ENCODE results near the gene AVEN. TPM values are rescaled to one million over a fixed set of nuclear protein-coding genes. Genes with fewer than 3 reads are reported as not detected.

AVEN gene
- total RNA-seq, 2 experiments from 2014 or later: 6.3 to 13.5 TPM

DNA sequence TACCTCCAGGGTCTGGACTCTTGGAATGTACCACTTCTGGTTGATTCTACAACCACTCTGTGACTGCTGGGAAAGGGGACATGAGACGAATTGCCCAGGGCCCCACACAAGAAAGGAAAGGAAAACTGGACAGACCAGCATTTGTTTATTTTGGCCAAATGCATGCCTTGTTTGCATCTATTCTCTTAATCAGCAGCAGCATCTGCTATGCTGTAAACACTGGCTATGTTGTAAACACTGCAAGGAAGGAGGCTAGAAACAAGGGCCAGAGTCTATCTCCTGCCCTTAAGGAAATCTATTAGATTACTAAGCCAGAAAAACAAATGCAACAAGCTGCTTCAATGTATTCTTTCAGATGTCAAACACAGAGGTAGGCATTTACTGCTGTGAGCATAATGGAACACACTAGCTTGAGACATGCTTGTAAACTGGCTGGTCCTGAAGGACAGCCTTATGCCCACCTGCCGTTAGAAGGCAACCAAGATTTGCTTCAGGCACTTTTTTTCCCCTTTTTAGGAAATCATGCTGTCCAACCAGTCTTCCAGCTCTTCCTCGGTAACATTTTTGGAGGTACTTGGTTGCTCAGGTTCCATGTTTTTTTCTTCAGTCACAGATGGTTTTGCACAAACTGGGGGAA is 172.8 kb downstream of the AVEN start:
- CTCF ChIA-PET (ENCODE audit: unreplicated experiment): no interaction called here
- Histone ChIP-seq H3K4me3 (ENCODE audit: low read depth, low read length, poor library complexity, severe bottlenecking) (no peak overlapping the region), H4K20me1 (ENCODE audit: insufficient read depth, low read length) (no peaks in the 10 kb centered on the region), H3K9me3 (ENCODE audit: low read length) (no peaks in the 10 kb centered on the region), H3K36me3 (ENCODE audit: insufficient read depth, low read length) (no peaks in the 10 kb centered on the region), H2AFZ (ENCODE audit: low read length) (no peak overlapping the region), H3K27ac (ENCODE audit: low read depth, low read length, poor library complexity, severe bottlenecking) (no peak overlapping the region), H3K79me2 (ENCODE audit: insufficient read depth, low read depth, low read length) (no peaks in the 10 kb centered on the region), H3K4me2 (ENCODE audit: low read length) (no peak overlapping the region), H3K4me1 (ENCODE audit: insufficient read depth, low read length, poor library complexity, severe bottlenecking) (no peaks in the 10 kb centered on the region), H3K9me2 (ENCODE audit: insufficient read depth, low read length) (no peaks in the 10 kb centered on the region; the same call in 1 of the 2 replicates)
- no peak for TF ChIP-seq EZH2phosphoT487 (IDR thresholded peaks at IDR 0.05; ENCODE audit: borderline replicate concordance, low read depth, low read length)
- TF ChIP-seq, protein P1, sequence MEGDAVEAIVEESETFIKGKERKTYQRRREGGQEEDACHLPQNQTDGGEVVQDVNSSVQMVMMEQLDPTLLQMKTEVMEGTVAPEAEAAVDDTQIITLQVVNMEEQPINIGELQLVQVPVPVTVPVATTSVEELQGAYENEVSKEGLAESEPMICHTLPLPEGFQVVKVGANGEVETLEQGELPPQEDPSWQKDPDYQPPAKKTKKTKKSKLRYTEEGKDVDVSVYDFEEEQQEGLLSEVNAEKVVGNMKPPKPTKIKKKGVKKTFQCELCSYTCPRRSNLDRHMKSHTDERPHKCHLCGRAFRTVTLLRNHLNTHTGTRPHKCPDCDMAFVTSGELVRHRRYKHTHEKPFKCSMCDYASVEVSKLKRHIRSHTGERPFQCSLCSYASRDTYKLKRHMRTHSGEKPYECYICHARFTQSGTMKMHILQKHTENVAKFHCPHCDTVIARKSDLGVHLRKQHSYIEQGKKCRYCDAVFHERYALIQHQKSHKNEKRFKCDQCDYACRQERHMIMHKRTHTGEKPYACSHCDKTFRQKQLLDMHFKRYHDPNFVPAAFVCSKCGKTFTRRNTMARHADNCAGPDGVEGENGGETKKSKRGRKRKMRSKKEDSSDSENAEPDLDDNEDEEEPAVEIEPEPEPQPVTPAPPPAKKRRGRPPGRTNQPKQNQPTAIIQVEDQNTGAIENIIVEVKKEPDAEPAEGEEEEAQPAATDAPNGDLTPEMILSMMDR (conservative IDR thresholded peaks at IDR 0.05; ENCODE audit: low read length): no peak
- intact Hi-C loops (cut with micrococcal nuclease; ENCODE audit: unreplicated experiment): no loop called here
- POLR2A ChIA-PET: no interaction called here
- BruUV-seq (replicated peaks): no TSS peak
- no peak for DNase-seq (ENCODE audit: low spot score)

DNA sequence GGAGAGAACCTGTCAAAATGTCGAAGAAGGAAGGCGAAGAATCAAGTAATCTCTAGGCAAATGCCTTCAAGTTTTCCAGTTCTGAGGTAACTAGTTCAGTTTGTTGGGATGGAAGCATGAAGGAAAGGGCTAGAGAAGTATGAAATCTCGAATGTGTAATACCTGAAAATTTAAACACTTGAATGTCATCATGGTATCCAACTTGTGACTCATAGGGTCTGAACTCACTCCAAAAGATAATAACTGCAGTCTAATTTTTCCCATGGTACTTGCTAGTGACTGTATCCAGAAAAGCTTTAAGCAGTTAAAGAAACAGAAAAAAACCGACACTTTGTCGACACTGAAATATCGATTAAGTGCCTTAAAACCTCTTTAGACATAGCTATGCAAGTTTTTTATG is 173.6 kb downstream of the AVEN start:
- no peak for DNase-seq (ENCODE audit: low spot score)
- H3K9me2 ChIP-seq (ENCODE audit: insufficient read depth, low read length): no peaks in the 10 kb centered on the region; the same call in 1 of the 2 replicates
- H3K27ac ChIP-seq (ENCODE audit: low read depth, low read length, poor library complexity, severe bottlenecking): no peak overlapping the region
- no peaks in the 10 kb centered on the region for H3K9me3 ChIP-seq (ENCODE audit: low read length)
- H3K4me1 ChIP-seq (ENCODE audit: insufficient read depth, low read length, poor library complexity, severe bottlenecking): no peaks in the 10 kb centered on the region
- no peaks in the 10 kb centered on the region for H3K79me2 ChIP-seq (ENCODE audit: insufficient read depth, low read depth, low read length)
- intact Hi-C loops (cut with micrococcal nuclease; ENCODE audit: unreplicated experiment): no loop called here
- no peak for TF ChIP-seq EZH2phosphoT487 (IDR thresholded peaks at IDR 0.05; ENCODE audit: borderline replicate concordance, low read depth, low read length)
- TF ChIP-seq, protein P1 (conservative IDR thresholded peaks at IDR 0.05; ENCODE audit: low read length): no peak
- CTCF ChIA-PET (ENCODE audit: unreplicated experiment): no interaction called here
- BruUV-seq (replicated peaks): no TSS peak
- H3K4me2 ChIP-seq (ENCODE audit: low read length): no peak overlapping the region
- no peaks in the 10 kb centered on the region for H4K20me1 ChIP-seq (ENCODE audit: insufficient read depth, low read length)
- no peaks in the 10 kb centered on the region for H3K36me3 ChIP-seq (ENCODE audit: insufficient read depth, low read length)
- no peak overlapping the region for H2AFZ ChIP-seq (ENCODE audit: low read length)
- POLR2A ChIA-PET: no interaction called here
- H3K4me3 ChIP-seq (ENCODE audit: low read depth, low read length, poor library complexity, severe bottlenecking): no peak overlapping the region

DNA sequence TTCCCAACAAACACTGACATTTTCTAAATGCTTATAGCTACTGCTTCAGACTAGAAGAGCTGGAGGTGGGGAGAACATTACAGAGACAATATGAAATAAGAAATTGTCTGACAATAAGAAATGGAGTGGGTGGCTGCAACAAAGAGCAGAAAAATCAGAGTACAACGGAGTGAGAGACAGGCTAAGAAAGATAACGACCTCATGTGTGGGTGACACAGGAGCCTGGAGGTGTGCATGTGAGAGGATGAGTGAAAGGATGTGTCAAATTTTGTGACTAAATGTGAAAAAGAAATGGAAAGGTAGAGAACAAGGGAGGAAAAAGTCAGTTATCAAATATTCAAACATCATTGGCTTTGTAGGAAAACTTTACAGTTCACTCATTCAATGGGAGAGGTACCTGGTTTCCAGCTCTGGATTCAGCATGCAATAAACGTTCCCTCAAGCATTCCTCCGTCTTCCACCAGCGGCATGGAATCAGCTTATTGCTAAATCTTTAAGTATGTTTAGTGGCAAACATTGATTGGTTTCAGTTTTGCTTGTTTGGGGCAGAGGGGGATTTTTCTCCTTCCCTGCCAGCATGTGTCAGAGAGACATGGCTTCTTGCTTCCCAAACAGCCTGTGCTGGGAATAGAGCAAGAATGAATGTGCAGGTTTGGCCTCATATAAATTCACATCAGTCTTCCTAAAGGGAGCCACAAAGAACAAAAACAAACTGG is 174.5 kb downstream of the AVEN start:
- Histone ChIP-seq H3K36me3 (ENCODE audit: insufficient read depth, low read length) (no peaks in the 10 kb centered on the region), H3K27ac (ENCODE audit: low read depth, low read length, poor library complexity, severe bottlenecking) (no peak overlapping the region), H3K9me3 (ENCODE audit: low read length) (no peaks in the 10 kb centered on the region), H2AFZ (ENCODE audit: low read length) (no peak overlapping the region), H3K4me1 (ENCODE audit: insufficient read depth, low read length, poor library complexity, severe bottlenecking) (no peaks in the 10 kb centered on the region), H3K9me2 (ENCODE audit: insufficient read depth, low read length) (no peaks in the 10 kb centered on the region; the same call in 1 of the 2 replicates), H3K4me3 (ENCODE audit: low read depth, low read length, poor library complexity, severe bottlenecking) (no peak overlapping the region), H3K4me2 (ENCODE audit: low read length) (no peak overlapping the region), H4K20me1 (ENCODE audit: insufficient read depth, low read length) (no peaks in the 10 kb centered on the region), H3K79me2 (ENCODE audit: insufficient read depth, low read depth, low read length) (no peaks in the 10 kb centered on the region)
- TF ChIP-seq EZH2phosphoT487 (IDR thresholded peaks at IDR 0.05; ENCODE audit: borderline replicate concordance, low read depth, low read length): no peak
- TF ChIP-seq, protein P1 (conservative IDR thresholded peaks at IDR 0.05; ENCODE audit: low read length): no peak
- intact Hi-C loops (cut with micrococcal nuclease; ENCODE audit: unreplicated experiment): no loop called here
- ChIA-PET POLR2A (interaction anchor here (0.7 kb wide), 1 partner anchor 67 kb away, joined by 3 read pairs; no protein-coding TSS in a partner anchor), CTCF (ENCODE audit: unreplicated experiment) (no interaction called here)
- no peak for DNase-seq (ENCODE audit: low spot score)
- BruUV-seq (replicated peaks): no TSS peak
